H9 (cell line): Measurements from ENCODE around the gene ADARB2. TPM values are rescaled to one million over a fixed set of nuclear protein-coding genes. Genes with fewer than 3 reads are reported as not detected.
A peak's percentile ranks its signal among the peaks of the same experiment; 100 is the strongest.

ENCODE experiments used
- DNase-seq: peaks from one replicate; pipeline ENCODE4 v3.0.0-alpha.2; 2017
- H2AFZ ChIP-seq: one replicate; pipeline ENCODE4 v1.6.1; 2013; ENCODE audit warnings: mild to moderate bottlenecking, low read length, control low read depth, moderate library complexity
- H2AK5ac ChIP-seq: 2 replicates; pipeline ENCODE4 v1.6.1; 2013; ENCODE audit warnings: low read length, control low read depth, mixed read lengths; ENCODE audit not compliant: insufficient read length
- H2BK120ac ChIP-seq: one replicate; pipeline ENCODE4 v1.6.1; 2013; ENCODE audit warnings: low read depth, mild to moderate bottlenecking, low read length, control low read depth, inconsistent platforms; ENCODE audit not compliant: poor library complexity, severe bottlenecking
- H2BK12ac ChIP-seq: 2 replicates; pipeline ENCODE4 v1.6.1; 2013; ENCODE audit warnings: low read length, control low read depth, mixed read lengths, low read depth; ENCODE audit not compliant: insufficient read length
- H2BK15ac ChIP-seq: 2 replicates; pipeline ENCODE4 v1.6.1; 2013; ENCODE audit warnings: low read depth, low read length, control low read depth
- H2BK20ac ChIP-seq: one replicate; pipeline ENCODE4 v1.6.1; 2013; ENCODE audit warnings: low read depth, mild to moderate bottlenecking, low read length, control low read depth, inconsistent platforms; ENCODE audit not compliant: poor library complexity, severe bottlenecking
- H2BK5ac ChIP-seq: 2 replicates; pipeline ENCODE4 v1.6.1; 2013; ENCODE audit warnings: low read length, control low read depth, mixed read lengths; ENCODE audit not compliant: insufficient read length
- H3K14ac ChIP-seq: 2 replicates; pipeline ENCODE4 v1.6.1; 2013; ENCODE audit warnings: low read length, control low read depth; ENCODE audit not compliant: insufficient read depth
- H3K18ac ChIP-seq: 2 replicates; pipeline ENCODE4 v1.6.1; 2013; ENCODE audit warnings: low read depth, mild to moderate bottlenecking, mixed read lengths, low read length, control low read depth; ENCODE audit not compliant: insufficient read length
- H3K23ac ChIP-seq: 2 replicates; pipeline ENCODE4 v1.6.1; 2013; ENCODE audit warnings: low read length, control low read depth, mixed read lengths, low read depth; ENCODE audit not compliant: insufficient read length
- H3K23me2 ChIP-seq: 2 replicates; pipeline ENCODE4 v1.6.1; 2013; ENCODE audit warnings: low read depth, mild to moderate bottlenecking, mixed read lengths, low read length, control low read depth; ENCODE audit not compliant: insufficient read length, poor library complexity, severe bottlenecking
- H3K27ac ChIP-seq: 2 replicates; pipeline ENCODE4 v1.5.1; 2013; ENCODE audit warnings: low read length, control low read depth, mixed read lengths, low read depth; ENCODE audit not compliant: insufficient read length
- H3K27me3 ChIP-seq: 2 replicates; pipeline ENCODE4 v1.6.1; 2013; ENCODE audit warnings: low read length, control low read depth, inconsistent platforms; ENCODE audit not compliant: insufficient read depth
- H3K4ac ChIP-seq: 2 replicates; pipeline ENCODE4 v1.6.1; 2013; ENCODE audit warnings: low read depth, mild to moderate bottlenecking, control low read depth, inconsistent platforms, low read length, moderate library complexity
- H3K4me1 ChIP-seq: 2 replicates; pipeline ENCODE4 v1.6.1; 2013; ENCODE audit warnings: low read length, control low read depth, inconsistent platforms; ENCODE audit not compliant: insufficient read depth
- H3K4me2 ChIP-seq: 2 replicates; pipeline ENCODE4 v1.6.1; 2013; ENCODE audit warnings: low read length, control low read depth, mixed read lengths; ENCODE audit not compliant: insufficient read length, insufficient read depth
- H3K56ac ChIP-seq: 2 replicates; pipeline ENCODE4 v1.6.1; 2013; ENCODE audit warnings: low read depth, mild to moderate bottlenecking, mixed read lengths, low read length, control low read depth; ENCODE audit not compliant: insufficient read length
- H3K79me1 ChIP-seq: 2 replicates; pipeline ENCODE4 v1.6.1; 2013; ENCODE audit warnings: low read depth, mild to moderate bottlenecking, moderate library complexity, low read length, control low read depth, inconsistent platforms; ENCODE audit not compliant: insufficient read depth, poor library complexity, severe bottlenecking
- H3K79me2 ChIP-seq: 2 replicates; pipeline ENCODE4 v1.6.1; 2013; ENCODE audit warnings: low read length, control low read depth, inconsistent platforms; ENCODE audit not compliant: insufficient read depth
- H3K9ac ChIP-seq: 2 replicates; pipeline ENCODE4 v1.6.1; 2013; ENCODE audit warnings: low read length, control low read depth, mixed read lengths; ENCODE audit not compliant: insufficient read length; ENCODE audit errors: extremely low read depth
- H3K9me3 ChIP-seq: one replicate; pipeline ENCODE4 v1.6.1; 2013; ENCODE audit warnings: low read depth, low read length, inconsistent platforms; ENCODE audit not compliant: control insufficient read depth
- H3T11ph ChIP-seq: one replicate; pipeline ENCODE4 v1.6.1; 2013; ENCODE audit warnings: mild to moderate bottlenecking, low read length, control low read depth, inconsistent platforms
- H4K20me1 ChIP-seq: one replicate; pipeline ENCODE4 v1.6.1; 2013; ENCODE audit not compliant: control insufficient read depth, insufficient read length, insufficient read depth
- H4K5ac ChIP-seq: 2 replicates; pipeline ENCODE4 v1.6.1; 2013; ENCODE audit warnings: low read depth, mild to moderate bottlenecking, mixed read lengths, low read length, control low read depth; ENCODE audit not compliant: insufficient read length
- H4K8ac ChIP-seq: replicated peaks from 2 replicates; pipeline ENCODE4 v1.6.1; 2013; ENCODE audit warnings: low read length, control low read depth, mixed read lengths, low read depth; ENCODE audit not compliant: insufficient read length
- H4K91ac ChIP-seq: 2 replicates; pipeline ENCODE4 v1.6.1; 2013; ENCODE audit warnings: low read depth, mild to moderate bottlenecking, moderate library complexity, mixed read lengths, low read length, control low read depth; ENCODE audit not compliant: insufficient read length
- H3K27ac Mint-ChIP-seq, 3 experiments: 2 replicates in 2 of 3; 3 replicates in 1 of 3; pipeline ENCODE4 v1.8.0; 2020 to 2021; ENCODE audit warnings: mixed read lengths in 3 of 3, mild to moderate bottlenecking in 1 of 3, moderate library complexity in 1 of 3
- H3K27me3 Mint-ChIP-seq: 2 replicates; pipeline ENCODE4 v1.8.0; 2021; ENCODE audit warnings: low read depth, mild to moderate bottlenecking, moderate library complexity, mixed read lengths
- H3K36me3 Mint-ChIP-seq, 3 experiments: 2 replicates in 2 of 3; 3 replicates in 1 of 3; pipeline ENCODE4 v1.8.0; 2020 to 2021; ENCODE audit warnings: low read depth in 3 of 3, mixed read lengths in 3 of 3; ENCODE audit not compliant: insufficient read depth in 1 of 3
- H3K4me1 Mint-ChIP-seq, 2 experiments: 2 replicates each; pipeline ENCODE4 v1.8.0; 2020; ENCODE audit warnings: mixed read lengths in 2 of 2
- H3K4me3 Mint-ChIP-seq, 2 experiments: 2 replicates in 1 of 2; 3 replicates in 1 of 2; pipeline ENCODE4 v1.8.0; 2020 to 2021; ENCODE audit warnings: mild to moderate bottlenecking in 2 of 2, mixed read lengths in 2 of 2, moderate library complexity in 1 of 2
- H3K9me3 Mint-ChIP-seq, 2 experiments: 2 replicates in 1 of 2; 3 replicates in 1 of 2; pipeline ENCODE4 v1.8.0; 2020; ENCODE audit warnings: mild to moderate bottlenecking in 2 of 2, mixed read lengths in 2 of 2, moderate library complexity in 1 of 2
- CTCF ChIP-seq: fragments of 200-600 bp; sonication (generic); conservative IDR thresholded peaks from 3 replicates; pipeline ENCODE4 v1.8.0; 2021; ENCODE audit warnings: antibody characterized with exemption, mild to moderate bottlenecking
- WGBS: extraction: QIAGEN DNeasy Blood & Tissue Kit; methylation state at CpG from one replicate; pipeline ENCODE4 v1.1.7; 2013; ENCODE audit warnings: missing lambda C conversion rate, low lambda C conversion rate, mixed read lengths; ENCODE audit not compliant: insufficient read length; ENCODE audit errors: extremely low coverage; 5-methylcytosine and 5-hydroxymethylcytosine counted together
- total RNA-seq: library from RNA; stranded (reverse); gene quantifications from 2 replicates; pipeline ENCODE4 v1.2.1, GENCODE V29; 2021

Gene ADARB2
- total RNA-seq, 1 experiment from 2014 or later: 0.87 TPM

GRCh38 chr10:1213252-1214070 is 523.9 kb downstream of the ADARB2 start:
- no peaks in the 10 kb centered on the region for H4K20me1 ChIP-seq
- no peaks in the 10 kb centered on the region for H3K27me3 ChIP-seq
- no peak overlapping the region for H3T11ph ChIP-seq
- H3K9ac ChIP-seq: no peak overlapping the region
- Mint-ChIP-seq H3K27ac (no peak overlapping the region), H3K36me3 (no peaks in the 10 kb centered on the region), H3K4me1 (no peaks in the 10 kb centered on the region), H3K9me3 (no peaks in the 10 kb centered on the region), H3K27me3 (no peaks in the 10 kb centered on the region), H3K4me3 (no peak overlapping the region)
- H4K91ac ChIP-seq: no peak overlapping the region
- no peaks in the 10 kb centered on the region for H3K9me3 ChIP-seq
- no CpG with 5 or more reads among the region's 21 CpGs for WGBS
- H2BK15ac ChIP-seq: no peak overlapping the region
- no peaks in the 10 kb centered on the region for H3K79me2 ChIP-seq
- no peaks in the 10 kb centered on the region for H3K79me1 ChIP-seq
- H3K56ac ChIP-seq: no peak overlapping the region
- H3K23me2 ChIP-seq: no peaks in the 10 kb centered on the region
- H3K4me1 ChIP-seq: no peaks in the 10 kb centered on the region
- H3K18ac ChIP-seq: no peak overlapping the region
- H3K4ac ChIP-seq: no peak overlapping the region
- H2AFZ ChIP-seq: no peak overlapping the region
- peak; percentile 18 for DNase-seq
- H2AK5ac ChIP-seq: no peak overlapping the region
- H3K4me2 ChIP-seq: no peak overlapping the region
- no peak overlapping the region for H2BK20ac ChIP-seq
- TF ChIP-seq CTCF: no peak
- no peak overlapping the region for H2BK12ac ChIP-seq
- no peak overlapping the region for H2BK5ac ChIP-seq
- H3K14ac ChIP-seq: no peak overlapping the region
- no peak overlapping the region for H3K23ac ChIP-seq
- peak overlapping the region; percentile 32 for H4K8ac ChIP-seq
- H4K5ac ChIP-seq: no peak overlapping the region
- no peak overlapping the region for H2BK120ac ChIP-seq
- H3K27ac ChIP-seq: no peak overlapping the region
